ENCODE results near the gene MYBBP1A.

MYBBP1A gene

GRCh38 chr17:4536742-4537411 lies 18.3 kb downstream of the MYBBP1A start:
- Histone ChIP-seq H3K27ac (ENCODE audit: low read depth, low read length) (no peak overlapping the region), H3K9me3 (ENCODE audit: control insufficient read depth, insufficient read depth, low read length) (no peaks in the 10 kb centered on the region), H4K20me1 (ENCODE audit: control insufficient read depth, insufficient read depth, low read depth, low read length) (no peaks in the 10 kb centered on the region), H3K4me2 (ENCODE audit: low read length) (no peak overlapping the region), H3K4me1 (ENCODE audit: control insufficient read depth, low read length) (no peaks in the 10 kb centered on the region), H3K36me3 (ENCODE audit: control insufficient read depth, low read length) (peaks cover 46% of the 10 kb centered on the region), H3K4me3 (ENCODE audit: low read length) (no peak overlapping the region), H3F3A (ENCODE audit: control insufficient read depth, insufficient read depth) (peaks cover 12% of the 10 kb centered on the region), H3K9me2 (replicated peaks; ENCODE audit: control insufficient read depth, low read length) (no peaks in the 10 kb centered on the region), H3K27me3 (ENCODE audit: control insufficient read depth, low read length) (no peaks in the 10 kb centered on the region), H3K79me2 (ENCODE audit: control insufficient read depth, low read length) (no peaks in the 10 kb centered on the region)
- TF ChIP-seq, protein P1, sequence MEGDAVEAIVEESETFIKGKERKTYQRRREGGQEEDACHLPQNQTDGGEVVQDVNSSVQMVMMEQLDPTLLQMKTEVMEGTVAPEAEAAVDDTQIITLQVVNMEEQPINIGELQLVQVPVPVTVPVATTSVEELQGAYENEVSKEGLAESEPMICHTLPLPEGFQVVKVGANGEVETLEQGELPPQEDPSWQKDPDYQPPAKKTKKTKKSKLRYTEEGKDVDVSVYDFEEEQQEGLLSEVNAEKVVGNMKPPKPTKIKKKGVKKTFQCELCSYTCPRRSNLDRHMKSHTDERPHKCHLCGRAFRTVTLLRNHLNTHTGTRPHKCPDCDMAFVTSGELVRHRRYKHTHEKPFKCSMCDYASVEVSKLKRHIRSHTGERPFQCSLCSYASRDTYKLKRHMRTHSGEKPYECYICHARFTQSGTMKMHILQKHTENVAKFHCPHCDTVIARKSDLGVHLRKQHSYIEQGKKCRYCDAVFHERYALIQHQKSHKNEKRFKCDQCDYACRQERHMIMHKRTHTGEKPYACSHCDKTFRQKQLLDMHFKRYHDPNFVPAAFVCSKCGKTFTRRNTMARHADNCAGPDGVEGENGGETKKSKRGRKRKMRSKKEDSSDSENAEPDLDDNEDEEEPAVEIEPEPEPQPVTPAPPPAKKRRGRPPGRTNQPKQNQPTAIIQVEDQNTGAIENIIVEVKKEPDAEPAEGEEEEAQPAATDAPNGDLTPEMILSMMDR (IDR thresholded peaks at IDR 0.05; ENCODE audit: low read depth, low read length, poor library complexity, severe bottlenecking) = no peak
- TF ChIP-seq EZH2phosphoT487 (IDR thresholded peaks at IDR 0.05; ENCODE audit: borderline replicate concordance, low read length) = no peak

GRCh38 chr17:4536259-4536741 lies 18.9 kb downstream of the MYBBP1A start:
- H3K27me3 ChIP-seq (ENCODE audit: control insufficient read depth, low read length) = no peaks in the 10 kb centered on the region
- peaks cover 9% of the 10 kb centered on the region for H3F3A ChIP-seq (ENCODE audit: control insufficient read depth, insufficient read depth)
- H3K4me2 ChIP-seq (ENCODE audit: low read length) = no peak overlapping the region
- peaks cover 41% of the 10 kb centered on the region for H3K36me3 ChIP-seq (ENCODE audit: control insufficient read depth, low read length)
- no peaks in the 10 kb centered on the region for H3K4me1 ChIP-seq (ENCODE audit: control insufficient read depth, low read length)
- no peaks in the 10 kb centered on the region for H3K79me2 ChIP-seq (ENCODE audit: control insufficient read depth, low read length)
- H3K9me3 ChIP-seq (ENCODE audit: control insufficient read depth, insufficient read depth, low read length) = no peaks in the 10 kb centered on the region
- no peak overlapping the region for H3K4me3 ChIP-seq (ENCODE audit: low read length)
- no peak for TF ChIP-seq EZH2phosphoT487 (IDR thresholded peaks at IDR 0.05; ENCODE audit: borderline replicate concordance, low read length)
- TF ChIP-seq, protein P1 (IDR thresholded peaks at IDR 0.05; ENCODE audit: low read depth, low read length, poor library complexity, severe bottlenecking) = no peak
- H3K27ac ChIP-seq (ENCODE audit: low read depth, low read length) = no peak overlapping the region
- no peaks in the 10 kb centered on the region for H4K20me1 ChIP-seq (ENCODE audit: control insufficient read depth, insufficient read depth, low read depth, low read length)
- H3K9me2 ChIP-seq (replicated peaks; ENCODE audit: control insufficient read depth, low read length) = no peaks in the 10 kb centered on the region

DNA sequence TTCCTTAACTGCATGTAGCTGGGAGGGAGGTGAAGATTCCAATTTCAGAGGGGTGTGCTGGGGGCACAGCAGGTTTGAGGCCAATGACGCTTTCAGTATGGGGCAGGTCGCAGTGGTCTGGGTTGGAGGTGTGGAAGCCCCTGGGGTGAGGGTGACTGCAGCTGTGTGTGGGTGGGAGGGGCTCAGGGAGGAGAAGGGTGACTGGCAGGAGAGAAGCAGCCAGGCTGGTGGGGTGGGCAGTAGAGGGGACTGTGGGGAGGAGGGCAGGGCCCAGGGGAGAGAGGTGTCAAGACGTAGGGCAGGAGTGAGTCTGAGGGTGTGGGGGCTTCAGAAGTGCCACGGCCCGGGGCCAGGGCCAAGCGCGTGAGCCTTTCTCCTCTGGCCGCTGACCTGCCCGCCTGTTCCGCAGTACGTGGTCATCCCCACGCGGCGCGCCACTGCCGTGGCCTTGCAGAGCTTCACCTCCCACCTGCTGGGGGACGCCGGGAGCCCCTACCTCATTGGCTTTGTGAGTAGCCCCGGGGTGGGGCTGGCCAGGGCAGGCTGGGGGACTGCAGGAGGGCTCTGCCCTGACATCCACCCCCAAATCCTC lies 19.4 kb downstream of the MYBBP1A start:
- H3K36me3 ChIP-seq (ENCODE audit: control insufficient read depth, low read length) = peaks cover 35% of the 10 kb centered on the region
- no peaks in the 10 kb centered on the region for H3K79me2 ChIP-seq (ENCODE audit: control insufficient read depth, low read length)
- peaks cover 9% of the 10 kb centered on the region for H3F3A ChIP-seq (ENCODE audit: control insufficient read depth, insufficient read depth)
- no peaks in the 10 kb centered on the region for H4K20me1 ChIP-seq (ENCODE audit: control insufficient read depth, insufficient read depth, low read depth, low read length)
- H3K27ac ChIP-seq (ENCODE audit: low read depth, low read length) = no peak overlapping the region
- no peaks in the 10 kb centered on the region for H3K9me2 ChIP-seq (replicated peaks; ENCODE audit: control insufficient read depth, low read length)
- H3K9me3 ChIP-seq (ENCODE audit: control insufficient read depth, insufficient read depth, low read length) = no peaks in the 10 kb centered on the region
- no peaks in the 10 kb centered on the region for H3K27me3 ChIP-seq (ENCODE audit: control insufficient read depth, low read length)
- H3K4me2 ChIP-seq (ENCODE audit: low read length) = no peak overlapping the region
- no peak overlapping the region for H3K4me3 ChIP-seq (ENCODE audit: low read length)
- no peak for TF ChIP-seq EZH2phosphoT487 (IDR thresholded peaks at IDR 0.05; ENCODE audit: borderline replicate concordance, low read length)
- TF ChIP-seq, protein P1 (IDR thresholded peaks at IDR 0.05; ENCODE audit: low read depth, low read length, poor library complexity, severe bottlenecking) = no peak
- H3K4me1 ChIP-seq (ENCODE audit: control insufficient read depth, low read length) = no peaks in the 10 kb centered on the region

Data from DOHH2 (cell line).